ENCODE results near the gene CEP85L. TPM values are rescaled to one million over a fixed set of nuclear protein-coding genes. Genes with fewer than 3 reads are reported as not detected.

The CEP85L gene
- total RNA-seq, 8 experiments from 2014 or later: 8.3 to 27.8 (median 12.7) TPM

DNA sequence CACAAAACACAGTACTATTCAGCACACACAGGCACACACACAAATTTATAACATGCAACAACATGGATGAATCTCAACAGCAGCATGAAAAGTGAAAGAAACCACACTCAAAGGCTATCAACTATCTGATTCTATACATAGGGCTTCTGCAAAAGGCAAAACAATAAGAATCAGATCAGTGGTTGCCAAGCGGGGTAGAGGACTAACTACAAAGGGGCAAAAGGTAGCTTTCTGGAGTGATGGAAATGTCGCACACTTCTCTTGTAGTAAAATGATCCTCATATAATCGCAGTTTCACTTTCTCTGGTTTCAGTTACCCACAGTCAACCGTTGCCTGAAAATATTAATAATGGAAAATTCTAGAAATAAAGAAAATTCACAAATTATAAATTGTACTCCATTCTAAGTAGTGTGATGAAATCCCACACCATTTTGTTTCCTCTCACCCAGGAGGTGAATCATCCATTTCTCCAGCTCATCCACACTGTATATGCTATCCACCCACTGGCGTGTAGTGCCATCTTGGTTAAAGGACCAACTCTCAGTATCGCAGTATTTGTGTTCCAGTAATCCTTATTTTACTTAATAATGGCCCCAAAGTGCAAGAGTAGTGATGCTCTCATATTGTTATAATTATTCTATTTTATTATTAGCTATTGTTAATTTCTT is 116.1 kb downstream of the CEP85L start:
- Histone ChIP-seq H3K27ac (no peak overlapping the region), H3K4me1 (replicated peaks in 1 of 2) (no peaks in the 10 kb centered on the region), H3K4me3 (no peak overlapping the region)
- 89 to 100% (median 97%) methylated on average over 1 to 6 of the region's 6 CpGs; no CpG with 5 or more reads in 1 of the 10 experiments for WGBS, 10 experiments
- in situ Hi-C loops (cut with MboI; ENCODE audit: low pct_unique_long_range_greater_than_20kb in 2 of 9, low sequenced_read_pairs in 9 of 9, unreplicated experiment in 9 of 9): loop anchor here in 1 of 9 experiments (25.0 kb wide), 1 partner anchor 248 kb away; no protein-coding TSS in a partner anchor
- no peak for ATAC-seq (replicated peaks in 6 of 8)

DNA sequence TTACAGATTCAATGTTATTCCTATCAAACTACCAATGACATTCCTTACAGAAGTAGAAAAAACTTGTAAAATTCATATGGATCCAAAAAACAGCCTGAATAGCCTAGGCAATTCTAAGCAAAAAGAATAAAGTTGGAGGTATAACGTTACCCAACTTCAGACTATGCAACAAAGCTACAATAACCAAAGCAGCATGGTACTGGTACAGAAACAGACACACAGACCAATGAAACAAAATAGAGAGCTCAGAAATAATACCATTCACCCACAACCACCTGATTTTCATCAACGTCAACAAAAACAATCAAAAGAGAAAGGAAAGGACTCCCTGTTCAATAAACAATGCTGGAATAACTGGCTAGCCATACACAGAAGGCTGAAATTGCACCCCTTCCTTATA is 120.4 kb downstream of the CEP85L start:
- Histone ChIP-seq H3K4me3 (no peak overlapping the region), H3K4me1 (replicated peaks in 1 of 2) (no peaks in the 10 kb centered on the region), H3K27ac (no peak overlapping the region)
- WGBS, 10 experiments: 85 to 100% (median 93%) methylated on average over 1 to 2 of the region's 2 CpGs
- in situ Hi-C loops (cut with MboI; ENCODE audit: low pct_unique_long_range_greater_than_20kb in 2 of 9, low sequenced_read_pairs in 9 of 9, unreplicated experiment in 9 of 9): loop anchor here in 1 of 9 experiments (25.0 kb wide), 1 partner anchor 244 kb away; no protein-coding TSS in a partner anchor
- ATAC-seq (replicated peaks in 6 of 8): no peak

DNA sequence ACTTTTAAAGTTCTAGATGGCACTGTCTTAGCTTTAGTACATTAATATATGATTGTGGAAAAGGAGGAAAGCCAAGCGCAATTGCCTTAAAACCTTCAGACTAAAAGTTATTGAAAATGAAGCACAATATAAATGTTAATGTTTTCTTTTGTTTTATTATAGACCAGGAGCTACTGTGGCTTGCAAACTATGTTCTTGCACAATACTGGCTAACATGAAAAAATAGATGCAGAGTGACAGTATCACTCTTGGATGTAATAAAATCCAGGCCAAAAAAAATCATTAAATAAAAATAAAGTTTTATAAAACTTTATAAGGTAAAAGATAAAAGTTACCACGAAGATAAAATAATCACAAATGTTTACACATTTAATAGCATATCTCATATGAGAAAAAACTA is 121.6 kb downstream of the CEP85L start:
- no peak for ATAC-seq (replicated peaks in 6 of 8)
- Histone ChIP-seq H3K27ac (no peak overlapping the region), H3K4me3 (no peak overlapping the region), H3K4me1 (replicated peaks in 1 of 2) (no peaks in the 10 kb centered on the region)
- in situ Hi-C loops (cut with MboI; ENCODE audit: low pct_unique_long_range_greater_than_20kb in 2 of 9, low sequenced_read_pairs in 9 of 9, unreplicated experiment in 9 of 9): loop anchor here in 1 of 9 experiments (25.0 kb wide), 1 partner anchor 242 kb away; no protein-coding TSS in a partner anchor
- 76 to 100% (median 96%) methylated on average over 2 of the region's 2 CpGs for WGBS, 10 experiments

DNA sequence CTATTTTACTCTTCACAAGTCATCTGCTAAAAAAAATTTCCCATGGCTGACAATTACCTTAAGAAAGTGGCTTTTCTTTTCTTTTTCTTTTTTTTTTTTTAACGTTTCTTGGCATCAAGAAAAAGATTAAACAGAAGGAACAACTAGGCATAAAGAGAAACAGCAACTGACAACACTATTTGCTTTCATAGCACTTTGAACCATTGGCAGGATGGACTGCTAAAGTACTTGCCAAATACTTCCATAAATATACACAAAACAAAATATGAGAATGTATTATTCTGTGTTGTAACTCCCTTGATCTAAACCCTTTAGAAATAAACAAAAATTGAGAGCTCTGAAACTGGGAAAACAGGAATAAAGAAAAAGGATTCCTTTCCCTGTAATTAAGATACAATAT is 123.3 kb downstream of the CEP85L start:
- WGBS, 10 experiments: 0 to 90% (median 55%) methylated on average over 1 of the region's 1 CpG
- no peaks in the 10 kb centered on the region for H3K4me1 ChIP-seq (replicated peaks in 1 of 2)
- H3K27ac ChIP-seq: no peak overlapping the region
- ATAC-seq (replicated peaks in 6 of 8): no peak
- H3K4me3 ChIP-seq: no peak overlapping the region
- in situ Hi-C loops (cut with MboI; ENCODE audit: low pct_unique_long_range_greater_than_20kb in 2 of 9, low sequenced_read_pairs in 9 of 9, unreplicated experiment in 9 of 9): loop anchor here in 1 of 9 experiments (25.0 kb wide), 1 partner anchor 241 kb away; no protein-coding TSS in a partner anchor

DNA sequence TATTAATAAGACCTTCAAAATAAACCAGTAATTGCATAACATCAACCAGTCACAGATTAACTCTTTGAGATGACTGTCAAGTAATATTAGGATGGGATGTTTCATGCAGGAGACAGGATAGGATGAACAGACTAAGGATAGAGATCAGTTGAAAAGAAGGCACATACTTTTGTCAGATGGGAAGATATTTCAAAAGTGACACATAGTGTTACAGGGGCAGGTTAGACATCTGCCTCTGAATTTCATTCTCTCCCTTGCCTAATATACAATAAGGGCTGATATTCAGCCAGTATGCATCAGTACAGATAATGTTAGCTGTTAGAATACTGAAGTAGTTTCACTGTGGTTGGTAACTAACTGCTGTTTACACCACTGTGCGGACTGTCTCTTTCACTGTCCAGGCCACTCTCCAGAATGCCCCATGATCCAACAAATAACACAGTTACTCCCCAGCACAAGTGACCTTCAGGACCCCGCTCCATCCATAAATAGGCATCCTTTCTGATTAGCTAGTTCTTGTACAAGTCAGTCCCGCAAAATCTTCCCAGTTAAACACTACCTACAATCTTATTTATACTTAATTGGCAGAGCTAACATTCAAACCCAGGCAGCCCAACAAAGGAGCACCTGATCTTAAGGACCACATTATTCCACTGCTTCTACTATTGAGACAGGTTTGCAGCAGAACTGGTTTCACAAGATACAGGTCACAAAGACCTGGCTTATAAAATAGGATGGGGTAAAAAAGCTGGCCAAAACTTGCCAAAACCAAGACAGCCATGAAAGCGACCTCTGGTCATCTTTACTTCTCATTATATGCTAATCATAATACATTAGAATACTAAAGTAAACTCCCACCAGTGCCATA is 125.2 kb downstream of the CEP85L start:
- H3K4me3 ChIP-seq: no peak overlapping the region
- in situ Hi-C loops (cut with MboI; ENCODE audit: low pct_unique_long_range_greater_than_20kb in 2 of 9, low sequenced_read_pairs in 9 of 9, unreplicated experiment in 9 of 9): loop anchor here in 1 of 9 experiments (25.0 kb wide), 1 partner anchor 239 kb away; no protein-coding TSS in a partner anchor
- no peak overlapping the region for H3K27ac ChIP-seq
- ATAC-seq (replicated peaks in 6 of 8): no peak
- WGBS, 10 experiments: 80 to 100% (median 86%) methylated on average over 1 to 4 of the region's 4 CpGs; no CpG with 5 or more reads in 4 of the 10 experiments
- no peaks in the 10 kb centered on the region for H3K4me1 ChIP-seq (replicated peaks in 1 of 2)

DNA sequence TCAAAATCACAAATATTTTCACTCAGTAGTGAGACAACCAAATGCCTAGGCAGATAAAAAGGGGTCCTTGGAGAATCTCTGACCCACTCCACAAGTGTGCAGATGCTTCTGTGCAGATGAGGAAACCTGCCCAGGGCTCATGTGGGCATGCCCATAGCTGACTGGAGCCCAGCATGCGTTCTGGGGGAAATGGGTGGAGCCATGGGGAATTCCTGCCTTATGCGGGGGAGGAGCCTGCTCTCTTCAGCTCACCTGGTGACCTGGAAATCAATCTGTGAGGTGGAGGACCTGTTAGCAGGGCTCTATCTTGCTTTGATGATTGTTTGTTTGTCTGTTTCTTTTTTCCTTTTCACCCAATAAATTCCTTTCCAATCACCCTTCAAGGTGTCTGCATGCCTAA is 126.7 kb downstream of the CEP85L start:
- ATAC-seq (replicated peaks in 6 of 8): no peak
- WGBS, 10 experiments: 57 to 100% (median 67%) methylated on average over 1 to 2 of the region's 2 CpGs; no CpG with 5 or more reads in 5 of the 10 experiments
- Histone ChIP-seq H3K27ac (no peak overlapping the region), H3K4me1 (replicated peaks in 1 of 2) (no peaks in the 10 kb centered on the region), H3K4me3 (no peak overlapping the region)
- in situ Hi-C loops (cut with MboI; ENCODE audit: low pct_unique_long_range_greater_than_20kb in 2 of 9, low sequenced_read_pairs in 9 of 9, unreplicated experiment in 9 of 9): loop anchor here in 3 of 9 experiments (25.0 kb wide), 1 partner anchor 237 kb away; no protein-coding TSS in a partner anchor

DNA sequence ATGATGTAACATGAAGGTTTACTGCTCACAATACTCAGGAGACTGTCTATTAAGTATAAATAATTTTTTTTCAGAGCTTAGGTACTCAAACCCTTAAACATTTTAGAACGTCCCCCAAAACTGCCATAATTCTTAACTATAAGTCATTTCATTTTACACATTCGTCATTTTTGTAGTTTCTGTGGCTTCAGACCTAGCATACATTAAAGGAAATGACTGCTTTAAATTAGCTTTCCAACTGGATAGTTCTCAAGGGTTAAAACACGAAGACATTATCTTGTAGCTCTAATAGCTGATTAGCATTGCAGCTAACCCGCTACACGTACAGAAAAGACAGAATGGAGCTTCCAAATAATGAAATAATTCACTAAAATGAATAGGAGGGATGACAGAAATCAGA is 128.2 kb downstream of the CEP85L start:
- H3K4me3 ChIP-seq: no peak overlapping the region
- 40 to 100% (median 83%) methylated on average over 1 to 5 of the region's 5 CpGs; no CpG with 5 or more reads in 1 of the 10 experiments for WGBS, 10 experiments
- H3K27ac ChIP-seq: no peak overlapping the region
- in situ Hi-C loops (cut with MboI; ENCODE audit: low pct_unique_long_range_greater_than_20kb in 2 of 9, low sequenced_read_pairs in 9 of 9, unreplicated experiment in 9 of 9): loop anchor here in 2 of 9 experiments (25.0 kb wide), 1 partner anchor 236 kb away; no protein-coding TSS in a partner anchor
- no peaks in the 10 kb centered on the region for H3K4me1 ChIP-seq (replicated peaks in 1 of 2)
- ATAC-seq (replicated peaks in 6 of 8): no peak

DNA sequence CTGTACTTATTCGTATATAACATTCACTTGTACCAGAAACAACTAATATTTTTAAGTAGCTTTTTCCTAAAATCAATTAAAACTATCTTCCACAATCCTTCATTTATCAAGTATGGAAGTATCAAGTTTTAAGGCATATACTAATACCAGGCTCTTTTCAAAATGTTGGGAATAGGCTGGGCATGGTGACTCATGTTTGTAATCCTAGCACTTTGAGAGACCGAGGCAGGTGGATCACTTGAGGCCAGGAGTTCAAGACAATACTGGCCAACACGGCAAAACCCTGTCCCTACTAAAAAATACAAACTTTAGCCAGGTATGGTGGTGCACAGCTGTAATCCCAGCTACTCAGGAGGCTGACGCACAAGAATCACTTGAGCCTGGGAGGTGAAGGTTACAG is 129.0 kb downstream of the CEP85L start:
- in situ Hi-C loops (cut with MboI; ENCODE audit: low pct_unique_long_range_greater_than_20kb in 2 of 9, low sequenced_read_pairs in 9 of 9, unreplicated experiment in 9 of 9): loop anchor here in 2 of 9 experiments (25.0 kb wide), 1 partner anchor 235 kb away; no protein-coding TSS in a partner anchor
- Histone ChIP-seq H3K27ac (no peak overlapping the region), H3K4me1 (replicated peaks in 1 of 2) (no peaks in the 10 kb centered on the region), H3K4me3 (no peak overlapping the region)
- ATAC-seq (replicated peaks in 6 of 8): no peak
- WGBS, 10 experiments: 40 to 100% (median 100%) methylated on average over 1 to 3 of the region's 4 CpGs; no CpG with 5 or more reads in 3 of the 10 experiments

DNA sequence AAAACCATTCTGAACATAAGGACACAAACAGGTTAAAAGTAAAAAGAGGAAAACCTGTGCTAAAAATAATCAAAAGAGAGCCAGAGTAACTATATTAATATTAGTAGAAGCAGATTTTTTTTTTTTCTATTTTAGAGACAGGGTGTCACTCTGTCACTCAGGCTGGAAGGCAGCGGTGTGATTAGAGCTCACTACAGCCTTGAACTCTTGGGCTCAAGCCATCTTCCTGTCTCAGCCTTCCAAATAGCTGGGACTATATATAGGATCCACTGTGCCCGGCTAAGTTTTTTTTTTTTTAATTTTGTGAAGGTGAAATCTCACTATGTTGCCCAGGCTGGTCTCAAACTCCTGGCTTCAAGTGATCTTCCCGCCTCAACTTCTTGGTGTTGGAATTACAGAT is 136.7 kb downstream of the CEP85L start:
- Histone ChIP-seq H3K4me3 (no peak overlapping the region), H3K27ac (no peak overlapping the region), H3K4me1 (replicated peaks in 1 of 2) (no peaks in the 10 kb centered on the region)
- in situ Hi-C loops (cut with MboI; ENCODE audit: low pct_unique_long_range_greater_than_20kb in 2 of 9, low sequenced_read_pairs in 9 of 9, unreplicated experiment in 9 of 9): loop anchor here in 2 of 9 experiments (25.0 kb wide), 1 partner anchor 227 kb away; no protein-coding TSS in a partner anchor
- no peak for ATAC-seq (replicated peaks in 6 of 8)
- WGBS, 10 experiments: 50 to 100% (median 100%) methylated on average over 1 to 3 of the region's 3 CpGs; no CpG with 5 or more reads in 1 of the 10 experiments

DNA sequence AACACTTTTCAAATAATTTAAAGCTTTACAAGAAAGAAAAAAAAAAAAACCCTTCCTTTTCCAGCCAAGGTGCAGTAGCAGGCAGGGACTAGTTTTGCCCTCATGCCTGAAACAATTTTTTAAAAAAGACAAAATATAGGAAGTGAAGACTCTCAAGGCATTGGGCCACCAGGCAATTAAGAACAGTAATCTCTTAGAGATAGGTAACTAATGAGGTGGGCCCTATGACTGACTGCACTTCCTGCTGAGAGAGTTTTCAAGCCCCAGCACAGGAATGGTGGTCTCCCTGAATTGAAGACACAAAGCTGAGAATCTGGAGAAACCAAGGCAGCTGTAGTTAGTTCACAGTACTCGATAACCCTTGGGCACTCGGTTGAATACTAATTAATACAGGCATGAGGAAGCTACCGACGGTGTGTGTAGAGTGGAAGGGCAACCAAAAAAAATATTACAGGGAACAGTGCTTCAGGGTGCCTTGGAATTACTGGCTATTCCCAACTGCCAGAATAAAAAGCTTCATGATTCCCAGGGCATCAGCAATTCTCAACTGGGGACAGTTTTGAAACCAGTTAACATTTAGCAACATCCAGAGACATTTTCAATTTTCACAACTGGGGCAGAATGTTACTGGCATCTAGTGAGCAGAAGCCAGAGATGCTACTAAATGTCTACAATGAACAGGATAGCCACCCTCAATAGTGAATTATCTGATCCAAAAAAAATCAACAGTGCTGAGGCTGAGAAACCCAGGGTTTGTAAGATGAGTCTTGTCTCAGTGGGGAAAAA is 139.3 kb downstream of the CEP85L start:
- in situ Hi-C loops (cut with MboI; ENCODE audit: low pct_unique_long_range_greater_than_20kb in 2 of 9, low sequenced_read_pairs in 9 of 9, unreplicated experiment in 9 of 9): loop anchor here in 2 of 9 experiments (25.0 kb wide), 1 partner anchor 225 kb away; no protein-coding TSS in a partner anchor
- ATAC-seq (replicated peaks in 6 of 8): no peak
- Histone ChIP-seq H3K4me3 (no peak overlapping the region), H3K27ac (no peak overlapping the region), H3K4me1 (replicated peaks in 1 of 2) (no peaks in the 10 kb centered on the region)
- WGBS, 10 experiments: 80 to 100% (median 89%) methylated on average over 1 to 4 of the region's 4 CpGs; no CpG with 5 or more reads in 2 of the 10 experiments

DNA sequence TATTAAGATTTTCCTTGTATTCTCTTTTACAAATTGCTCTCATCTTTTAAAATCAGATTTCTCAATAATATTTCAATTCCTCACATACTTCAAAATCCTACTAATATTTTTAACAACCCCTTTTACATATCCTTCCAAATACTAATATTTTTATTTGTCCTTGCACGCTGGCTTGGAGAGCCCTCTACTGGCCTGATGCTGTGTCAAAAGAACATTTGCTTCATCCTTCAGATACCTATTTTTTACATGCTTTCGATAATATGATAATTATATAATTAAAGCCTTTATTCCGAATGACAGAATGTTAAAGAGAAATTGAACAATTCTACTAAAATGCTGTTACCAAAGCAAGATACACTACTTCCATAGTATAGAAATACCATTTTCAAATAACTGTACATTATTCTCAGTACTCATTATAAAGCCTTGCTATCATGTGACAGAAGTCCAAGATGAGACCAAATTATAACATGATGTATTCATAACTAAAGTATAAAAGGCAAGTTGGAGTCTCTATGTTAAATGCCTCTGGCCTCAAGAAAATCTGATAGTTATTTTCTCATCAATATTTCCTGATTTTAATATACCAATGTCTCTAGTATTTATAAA is 142.3 kb downstream of the CEP85L start:
- in situ Hi-C loops (cut with MboI; ENCODE audit: low pct_unique_long_range_greater_than_20kb in 2 of 9, low sequenced_read_pairs in 9 of 9, unreplicated experiment in 9 of 9): loop anchor here in 2 of 9 experiments (25.0 kb wide), 1 partner anchor 222 kb away; no protein-coding TSS in a partner anchor
- H3K4me3 ChIP-seq: no peak overlapping the region
- 0 to 74% (median 34%) methylated on average over 2 to 3 of the region's 3 CpGs for WGBS, 10 experiments
- ATAC-seq (replicated peaks in 6 of 8): no peak
- no peaks in the 10 kb centered on the region for H3K4me1 ChIP-seq (replicated peaks in 1 of 2)
- H3K27ac ChIP-seq: no peak overlapping the region

DNA sequence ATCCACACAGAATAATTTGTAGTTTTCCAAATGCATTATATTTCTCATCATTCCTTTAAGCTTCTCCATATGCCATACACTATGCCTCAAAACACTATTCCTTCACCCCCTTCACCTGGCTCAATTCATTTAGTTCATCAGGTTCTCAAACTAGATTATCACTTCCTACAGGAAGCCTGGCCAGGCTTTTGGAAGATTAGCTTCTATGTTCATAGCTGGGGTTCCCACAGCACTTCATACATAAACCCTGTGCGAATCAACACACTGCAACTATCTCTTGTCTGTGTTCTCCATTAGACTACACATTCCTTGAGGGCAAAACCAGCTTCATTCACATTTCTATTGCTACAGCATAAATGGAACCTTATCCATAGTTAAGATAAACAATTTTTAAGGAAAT is 143.8 kb downstream of the CEP85L start:
- in situ Hi-C loops (cut with MboI; ENCODE audit: low pct_unique_long_range_greater_than_20kb in 2 of 9, low sequenced_read_pairs in 9 of 9, unreplicated experiment in 9 of 9): loop anchor here in 2 of 9 experiments (25.0 kb wide), 1 partner anchor 220 kb away; no protein-coding TSS in a partner anchor
- ATAC-seq (replicated peaks in 6 of 8): peak in 1 of 8 experiments; percentile 17
- WGBS, 10 experiments: 100% methylated on average over 1 of the region's 1 CpG; no CpG with 5 or more reads in 3 of the 10 experiments
- Histone ChIP-seq H3K27ac (no peak overlapping the region), H3K4me1 (replicated peaks in 1 of 2) (no peaks in the 10 kb centered on the region), H3K4me3 (no peak overlapping the region)
